Activated CD4-positive, alpha-beta T cell treated with anti-CD3 and anti-CD28 coated beads, Interleukin-2, amount 50 U/mL, for 24 hours (primary cell): Measurements from ENCODE around the gene GPSM3.
"Not testable (repeated sequence)": the region's sequence is repeated elsewhere in the genome, so short reads cannot be mapped to it uniquely, and the experiment has no call there.

Experiments used
- DNase-seq, 2 donors: peaks; one replicate each; pipeline ENCODE4 v3.0.0-alpha.2; 2020; ENCODE audit warnings: low read depth in 1 of 2, low spot score in 1 of 2

Gene GPSM3

GRCh38 chr6:32152769-32153563 lies 39.5 kb downstream of the GPSM3 start:
- DNase-seq, result no peak

DNA sequence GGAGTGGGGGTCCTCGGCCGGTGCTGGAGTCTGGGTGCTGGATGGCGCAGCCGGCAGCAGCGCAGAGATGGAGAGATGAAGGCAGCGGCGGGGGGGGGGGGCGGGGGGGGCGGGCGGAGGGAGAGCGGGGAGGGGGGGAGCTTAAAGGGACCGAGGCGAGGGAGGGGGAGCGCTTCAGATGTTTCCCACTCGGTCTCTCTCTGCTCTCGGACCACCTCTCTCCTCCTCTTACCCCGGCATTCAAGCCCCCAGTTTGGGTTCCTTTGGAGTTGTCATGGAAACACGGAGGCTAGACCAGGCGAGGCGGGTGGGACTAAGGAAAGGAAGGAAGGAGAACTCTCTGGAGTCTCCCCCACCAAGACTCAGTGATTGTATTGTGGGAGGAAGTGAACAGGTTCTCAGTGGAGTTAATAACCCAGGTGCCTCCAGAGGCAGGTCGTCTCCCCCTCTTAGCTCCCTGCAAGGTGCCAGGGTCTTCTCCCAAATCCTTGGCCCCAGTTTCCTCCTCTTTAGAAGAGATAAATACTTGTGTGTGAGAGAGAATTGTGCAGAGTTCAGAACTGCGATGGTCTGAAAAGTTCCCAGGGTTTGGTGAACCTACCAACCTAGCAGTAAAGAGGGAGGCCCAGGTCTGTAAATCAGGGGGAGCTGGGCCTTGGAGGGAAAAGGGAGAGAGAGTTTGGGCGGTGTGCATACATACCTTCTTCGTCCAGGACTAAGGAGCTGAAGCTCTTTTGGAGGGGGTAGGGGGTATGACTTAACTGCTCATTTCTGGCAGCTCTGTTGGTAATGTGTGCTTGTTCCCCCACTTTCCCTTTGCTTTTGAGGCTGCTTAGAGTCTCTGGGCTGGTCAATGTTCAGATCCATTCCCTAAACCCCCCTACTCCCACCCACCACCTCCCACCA lies 40.3 kb downstream of the GPSM3 start, which contains the start of gene PRRT1:
Gene PRRT1, minus strand, starts transcription at position 77 of the 906 bp plus-strand sequence. CDS start 112 bp downstream, outside the sequence.
- no peak for DNase-seq

DNA sequence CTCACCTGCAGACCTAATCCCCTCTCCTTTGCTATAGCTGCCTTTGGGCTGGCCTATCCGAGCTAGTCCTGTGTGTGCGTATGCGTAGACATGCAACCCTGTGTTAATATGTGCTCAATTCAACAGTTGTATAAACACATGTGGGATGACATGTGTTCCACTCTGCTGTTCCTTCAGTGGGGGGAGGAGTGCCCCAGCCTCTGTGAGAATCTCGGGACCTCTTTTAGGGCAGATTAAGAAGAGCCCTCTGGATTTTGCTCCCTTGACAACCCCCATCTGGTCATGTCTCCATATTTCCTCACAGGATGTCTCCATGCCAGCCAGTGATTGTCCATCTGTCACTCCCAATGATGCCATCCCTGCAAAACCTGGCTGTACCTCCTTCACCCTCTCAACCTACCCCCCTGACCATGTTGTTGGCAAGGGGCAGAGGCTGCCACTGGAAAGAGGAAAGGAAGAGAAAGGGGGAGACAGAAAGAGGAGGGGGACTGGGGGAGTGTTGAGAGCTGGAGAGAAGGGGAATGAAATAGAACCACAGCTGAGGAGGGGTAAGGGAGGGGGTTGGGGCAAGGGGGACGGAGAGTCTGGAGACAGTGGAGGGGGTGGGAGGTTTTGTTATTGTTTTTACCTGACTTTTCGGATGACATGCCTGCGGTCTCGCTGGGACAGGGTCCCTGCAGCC lies 41.1 kb downstream of the GPSM3 start:
- no peak for DNase-seq

DNA sequence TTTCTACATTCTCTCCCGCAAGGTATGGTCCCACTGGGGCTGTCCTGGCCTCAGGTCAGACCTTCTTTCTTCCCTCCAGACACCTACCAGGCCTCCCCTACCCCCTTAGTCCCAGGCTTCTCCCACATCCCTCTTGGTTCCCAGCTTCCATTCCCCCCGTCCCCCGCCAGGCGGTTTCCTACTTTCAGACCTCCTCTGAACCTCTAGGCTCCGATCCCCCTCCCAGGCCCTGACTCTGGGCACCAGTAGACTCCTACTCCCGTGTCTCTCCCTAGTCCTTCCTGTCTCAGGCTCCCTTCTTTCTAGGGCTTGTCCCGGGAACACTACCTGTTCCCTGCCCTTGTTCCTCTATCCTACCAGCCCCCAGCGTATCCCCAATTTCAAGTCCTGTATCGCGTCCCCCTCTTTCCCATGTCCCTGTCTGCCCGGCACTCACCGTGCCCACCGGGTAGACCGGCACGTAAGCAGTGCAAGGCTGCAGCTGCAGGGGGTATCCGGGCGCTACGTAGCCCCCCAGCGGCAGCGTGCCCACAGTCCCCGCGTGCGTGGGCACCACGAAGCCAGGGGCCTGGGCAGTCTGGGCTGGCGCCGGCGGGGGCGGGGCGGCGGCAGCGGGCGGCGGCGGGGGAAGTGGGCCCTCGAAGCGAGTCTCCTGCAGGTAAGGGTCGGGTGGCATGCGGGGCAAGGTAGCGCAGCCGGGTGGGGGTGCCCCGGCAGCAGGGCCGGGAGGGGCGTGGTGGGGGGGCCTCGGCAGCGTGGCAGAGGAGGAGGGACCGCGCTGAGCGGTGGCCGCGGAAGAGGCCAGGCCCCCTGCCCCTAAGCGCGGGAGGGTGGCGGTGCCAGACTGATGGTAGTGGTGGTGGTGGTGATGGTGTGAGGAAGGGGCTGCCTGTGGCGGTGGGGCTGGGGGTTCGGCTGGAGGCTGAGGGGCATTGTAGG lies 42.2 kb downstream of the GPSM3 start:
- DNase-seq, result no peak

DNA sequence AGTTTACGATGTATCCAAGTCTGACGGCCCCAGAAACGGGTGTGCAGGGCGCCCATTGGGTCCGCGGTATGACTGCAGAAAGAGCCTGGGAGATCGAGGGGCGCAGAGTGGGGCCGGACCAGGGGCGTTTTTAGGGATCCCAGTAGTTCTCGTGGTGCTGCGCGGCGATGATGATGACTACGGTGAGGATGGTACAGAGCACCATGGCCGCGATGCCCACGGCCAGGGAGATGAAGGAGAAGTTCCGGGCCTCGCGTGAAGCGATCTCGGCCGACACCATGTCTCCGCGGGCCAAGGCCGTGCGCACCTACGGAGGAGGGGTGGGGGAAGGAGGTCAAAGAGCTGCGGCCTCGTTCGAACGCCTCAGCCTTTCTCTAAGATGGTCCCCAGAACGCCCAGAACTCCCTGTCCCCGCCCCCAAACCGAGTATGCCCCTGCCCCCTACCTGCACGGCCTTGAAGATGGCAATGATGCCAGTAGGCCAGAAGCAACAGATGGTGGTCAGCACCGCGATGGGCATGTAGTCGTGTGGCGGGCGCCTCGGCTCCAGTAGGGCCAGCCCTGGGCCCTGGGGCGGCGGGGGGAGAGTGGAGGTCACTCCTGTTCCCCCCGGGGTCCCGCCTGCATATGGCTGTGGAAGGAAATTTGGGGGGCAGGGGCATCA lies 43.2 kb downstream of the GPSM3 start:
- no peak for DNase-seq

DNA sequence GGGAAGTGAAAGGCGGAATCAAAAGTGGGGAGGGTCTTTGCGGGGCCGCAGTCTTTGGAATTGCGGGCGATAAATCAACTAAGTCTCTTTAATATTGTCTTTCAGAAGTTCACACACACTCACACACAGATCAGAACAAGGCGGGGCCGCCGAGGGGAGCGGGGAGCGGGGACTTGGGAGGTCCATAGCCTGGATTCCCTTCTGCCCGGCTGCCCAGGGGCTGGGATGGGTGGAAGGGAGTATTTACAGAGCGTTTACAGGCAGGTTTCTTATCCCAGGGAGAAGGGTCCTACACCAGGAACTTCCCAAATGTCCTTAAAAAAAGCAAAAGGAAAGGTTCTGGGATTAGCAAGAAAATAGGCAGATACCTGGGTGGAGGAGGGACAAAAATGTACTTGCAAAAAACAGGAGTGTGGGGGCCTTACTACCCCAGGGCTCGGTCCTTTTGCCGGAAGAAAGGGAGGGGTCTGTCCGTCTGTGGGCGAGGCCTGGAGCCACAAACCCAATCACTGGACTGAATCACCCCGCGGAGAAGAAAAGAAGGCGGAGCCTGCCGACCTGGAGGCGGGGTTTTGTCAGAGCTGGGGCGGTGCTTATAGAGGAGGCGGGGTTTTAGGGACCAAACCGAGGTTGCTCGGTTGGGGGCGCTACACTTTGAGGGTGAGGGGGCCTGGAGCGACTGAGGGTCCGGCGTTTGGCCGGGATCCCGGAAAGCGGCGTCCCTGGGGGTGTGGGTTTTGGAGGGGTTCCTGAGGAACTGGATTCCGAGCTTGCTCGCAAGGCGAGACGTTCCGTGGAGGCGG lies 44.0 kb downstream of the GPSM3 start:
- DNase-seq, result peak; percentile 42 to 58

- no peak for DNase-seq
Observed at GRCh38 chr6:32147401-32148132, 44.9 kb downstream of the GPSM3 start.

DNA sequence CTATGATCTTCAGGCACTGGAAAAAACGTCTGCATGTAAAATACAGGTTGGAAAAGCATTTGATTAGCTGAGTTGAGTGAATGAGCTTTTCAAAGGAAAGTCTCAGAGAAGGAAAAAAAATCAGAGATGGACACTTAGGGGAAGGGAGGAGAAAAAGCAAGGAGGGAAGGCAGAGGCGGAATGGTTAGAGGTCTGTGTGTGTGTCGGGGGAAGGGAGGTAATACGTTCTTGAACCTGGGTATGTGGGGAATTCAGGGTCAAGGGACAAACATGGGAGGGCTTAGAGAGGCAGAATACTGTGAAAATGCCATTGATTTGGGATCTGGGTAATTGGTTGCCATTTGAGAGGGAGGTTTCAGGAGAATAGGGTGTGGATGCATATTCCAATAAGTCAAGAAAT lies 45.8 kb downstream of the GPSM3 start:
- no peak for DNase-seq

DNA sequence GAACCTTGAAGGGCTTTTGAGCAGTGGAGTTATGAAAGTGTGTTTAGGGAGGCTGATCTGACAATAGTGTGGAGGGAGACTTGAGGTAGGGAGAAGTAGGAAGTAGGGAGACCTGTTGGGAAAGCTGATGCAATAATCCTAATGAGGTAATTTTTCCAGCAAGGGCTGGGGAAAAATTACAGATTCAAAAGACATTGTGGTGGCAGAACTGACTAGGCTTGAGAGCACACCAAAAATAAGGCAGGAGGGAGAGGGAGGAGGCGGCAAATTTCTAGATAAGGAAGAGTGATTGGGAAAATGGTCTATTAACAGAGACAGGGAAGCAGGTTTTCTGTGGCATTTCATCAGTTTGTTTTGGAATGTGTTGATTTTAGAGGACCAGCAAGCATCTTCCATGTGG lies 46.2 kb downstream of the GPSM3 start:
- DNase-seq, result no peak

DNA sequence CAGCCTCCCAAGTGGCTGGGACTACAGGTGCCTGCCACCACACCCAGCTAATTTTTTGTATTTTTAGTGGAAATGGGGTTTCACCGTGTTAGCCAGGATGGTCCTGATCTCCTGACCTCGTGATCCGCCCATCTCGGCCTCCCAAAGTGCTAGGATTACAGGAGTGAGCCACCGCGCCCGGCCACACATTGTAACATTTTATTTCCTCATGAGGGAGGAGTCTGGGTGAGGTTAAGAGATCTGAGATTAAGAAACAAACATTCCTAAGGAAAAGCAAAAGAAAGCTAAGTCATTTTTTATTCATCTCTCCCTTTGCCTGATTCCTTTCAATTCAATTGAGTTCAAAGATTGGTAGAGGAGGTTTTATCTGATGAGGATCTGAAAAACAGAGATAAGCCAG lies 48.2 kb downstream of the GPSM3 start:
- not testable (repeated sequence) for DNase-seq
